K562 (cell line): Measurements from ENCODE around the gene OVCA2. TPM values are rescaled to one million over a fixed set of nuclear protein-coding genes. Genes with fewer than 3 reads are reported as not detected.

ENCODE experiments used
- AFF1 ChIP-seq, 2 experiments: fragments of 450-650 bp; IDR thresholded peaks; 2 replicates each; pipeline ENCODE4 v1.6.1; 2018; ENCODE audit warnings: mild to moderate bottlenecking in 2 of 2, low read depth in 1 of 2; ENCODE audit not compliant: partially characterized antibody in 2 of 2
- ARID1B ChIP-seq: fragments of 450-650 bp; IDR thresholded peaks from 2 replicates; pipeline ENCODE4 v1.6.1; 2016; ENCODE audit warnings: antibody characterized with exemption, mild to moderate bottlenecking, inconsistent platforms
- ATF6 ChIP-seq: sonication (generic); formaldehyde crosslinking; IDR thresholded peaks from 2 replicates; pipeline ENCODE4 v1.4.0; 2020; ENCODE audit warnings: mild to moderate bottlenecking, missing genetic modification reagents
- HBP1 ChIP-seq: fragments of 450-650 bp; formaldehyde crosslinking; IDR thresholded peaks from 2 replicates; pipeline ENCODE4 v1.4.0; 2022; ENCODE audit warnings: missing genetic modification characterization
- L3MBTL2 ChIP-seq: fragments of 450-650 bp; IDR thresholded peaks from 2 replicates; pipeline ENCODE4 v1.6.1; 2016; ENCODE audit warnings: mild to moderate bottlenecking, moderate library complexity
- MIER1 ChIP-seq: fragments of 450-650 bp; IDR thresholded peaks from 2 replicates; pipeline ENCODE4 v1.6.1; 2016; ENCODE audit warnings: antibody characterized with exemption, mild to moderate bottlenecking, low read depth
- MYBL2 ChIP-seq, 2 experiments: fragments of 450-650 bp in 1 of 2; sonication (generic) in 1 of 2; formaldehyde crosslinking in 1 of 2; IDR thresholded peaks; 2 replicates each; pipeline versions ENCODE4 v1.6.1 to v1.8.1; 2017 to 2022; ENCODE audit warnings: borderline replicate concordance in 1 of 2, inconsistent platforms in 1 of 2, low read depth in 1 of 2, mild to moderate bottlenecking in 1 of 2, missing genetic modification reagents in 1 of 2, moderate library complexity in 1 of 2
- OTX1 ChIP-seq: fragments of 450-650 bp; formaldehyde crosslinking; IDR thresholded peaks from 2 replicates; pipeline ENCODE4 v1.4.0; 2022; ENCODE audit warnings: mild to moderate bottlenecking
- RAD21 ChIP-seq, 2 experiments: fragments of 250-450 bp in 1 of 2; fragments of 450-650 bp in 1 of 2; sonication (Bioruptor Pico) in 1 of 2; formaldehyde crosslinking in 1 of 2; IDR thresholded peaks in 1 of 2; conservative IDR thresholded peaks in 1 of 2; 2 replicates each; pipeline versions ENCODE4 v1.4.0 to v1.8.0; 2020 to 2022; ENCODE audit warnings: mild to moderate bottlenecking in 2 of 2, moderate library complexity in 1 of 2
- THRAP3 ChIP-seq: fragments of 450-650 bp; IDR thresholded peaks from 2 replicates; pipeline ENCODE4 v1.6.1; 2016; ENCODE audit warnings: mild to moderate bottlenecking, inconsistent platforms, borderline replicate concordance
- TRIM24 ChIP-seq, 2 experiments: fragments of 450-650 bp; IDR thresholded peaks; 2 replicates each; pipeline ENCODE4 v1.6.1; 2016
- ZKSCAN8 ChIP-seq: fragments of 200-800 bp; sonication (Bioruptor generic); IDR thresholded peaks from 2 replicates; pipeline ENCODE4 v1.6.1; 2016; ENCODE audit warnings: missing genetic modification characterization, missing compliant biosample characterization
- ZNF23 ChIP-seq: fragments of 250-450 bp; sonication (Bioruptor Pico); IDR thresholded peaks from 2 replicates; pipeline ENCODE4 v1.4.0; 2020; ENCODE audit warnings: mild to moderate bottlenecking
- polyA plus RNA-seq, 8 experiments: library from polyadenylated mRNA; depleted of rRNA in 4 of 8; stranded (reverse) in 5 of 8; unstranded in 3 of 8; fragments of >200 nt; fragmentation: Nextera tagmentation in 2 of 8; fragmentation: Illumina TruSeq in 1 of 8; extraction: Ambion mirVana in 2 of 8; extraction: Trizol in 1 of 8; gene quantifications; 2 replicates each; pipeline versions ENCODE4 v1.2.1 to v1.2.3, GENCODE V29; 2011 to 2014; ENCODE audit warnings: inconsistent platforms in 1 of 8, missing spikeins in 1 of 8
- total RNA-seq, 7 experiments: library from RNA; depleted of rRNA in 6 of 7; stranded (reverse); fragments of >200 nt in 6 of 7; fragmentation: Illumina TruSeq in 2 of 7; extraction: Trizol in 2 of 7; gene quantifications; 2 replicates each; pipeline versions ENCODE4 v1.2.1 to v1.2.3, GENCODE V29; 2011 to 2021; ENCODE audit warnings: low replicate concordance in 1 of 7
- TF ChIP-seq, protein P1 (sequence below): fragments of 250-450 bp; sonication (Bioruptor Pico); IDR thresholded peaks from 2 replicates; pipeline ENCODE4 v1.8.0; 2021; ENCODE audit warnings: moderate library complexity, mild to moderate bottlenecking, inconsistent platforms

Gene OVCA2
- total and polyA plus RNA-seq, 9 of the 15 experiments (the other 6 are each of a cell fraction or from before 2014, with no cell fraction given): 3.0 to 23.7 (median 14.1) TPM

DNA sequence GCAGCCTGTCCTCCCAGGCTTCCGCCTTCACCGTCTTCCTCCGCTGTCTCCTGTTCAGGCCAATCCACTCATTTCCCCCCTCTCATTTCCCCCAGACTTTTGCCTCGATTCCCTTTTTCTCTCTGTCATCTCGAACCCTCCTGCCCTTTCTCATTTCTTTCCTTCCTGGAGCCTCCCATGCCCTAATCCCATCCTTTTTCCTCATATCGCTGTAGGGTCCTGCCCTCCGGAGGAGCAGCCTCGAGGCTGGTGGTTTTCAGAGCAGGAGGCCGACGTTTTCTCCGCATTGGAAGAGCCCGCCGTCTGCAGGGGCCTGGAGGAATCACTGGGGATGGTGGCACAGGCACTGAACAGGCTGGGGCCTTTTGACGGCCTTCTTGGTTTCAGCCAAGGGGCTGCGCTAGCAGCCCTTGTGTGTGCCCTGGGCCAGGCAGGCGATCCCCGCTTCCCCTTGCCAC lies 597 bp downstream of the OVCA2 start (continued):
- TF ChIP-seq ARID1B: 0 out of 2 replicates have a peak, but pooled peaks have one; percentile 38
- peak in 1 of 2 experiments; percentile 37; a peak in 2 of 4 replicates for TF ChIP-seq RAD21 (CRISPR knock-in tag; conservative IDR thresholded peaks at IDR 0.05 in 1 of 2, IDR thresholded peaks at IDR 0.05 in 1 of 2)
- no peak for TF ChIP-seq ATF6 (CRISPR knock-in tag)
- TF ChIP-seq, protein P1, sequence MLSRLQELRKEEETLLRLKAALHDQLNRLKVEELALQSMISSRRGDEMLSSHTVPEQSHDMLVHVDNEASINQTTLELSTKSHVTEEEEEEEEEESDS (CRISPR knock-in tag): no peak
- peak; percentile 3; the same call in 1 of the 2 replicates for TF ChIP-seq MIER1
- peak in 1 of 2 experiments; percentile 43 for TF ChIP-seq AFF1 (IDR thresholded peaks at IDR 0.05; ENCODE audit: low read depth in 1 of 2, partially characterized antibody in 2 of 2)
- TF ChIP-seq HBP1: peak; percentile 27; the same call in 1 of the 2 replicates
- TF ChIP-seq THRAP3: peak; percentile 67; the same call in 1 of the 2 replicates
- TF ChIP-seq TRIM24 (IDR thresholded peaks at IDR 0.05): 0 out of 4 replicates have a peak, but pooled peaks of 1 of the 2 experiments have one; percentile 5
- TF ChIP-seq ZKSCAN8 (CRISPR knock-in tag): no peak
- no peak for TF ChIP-seq MYBL2 (IDR thresholded peaks at IDR 0.05; ENCODE audit: low read depth)
- TF ChIP-seq MYBL2 (CRISPR knock-in tag; IDR thresholded peaks at IDR 0.05; ENCODE audit: borderline replicate concordance): no peak
- TF ChIP-seq L3MBTL2: peak; percentile 76
- TF ChIP-seq OTX1 (CRISPR knock-in tag): 0 out of 2 replicates have a peak, but pooled peaks have one; percentile 21
- no peak for TF ChIP-seq ZNF23 (CRISPR knock-in tag)
- TF ChIP-seq, all 486 proteins: peak for 34
